Liver (tissue), 9 donors: ENCODE measurements around the gene AOPEP. TPM values are rescaled to one million over a fixed set of nuclear protein-coding genes. Genes with fewer than 3 reads are reported as not detected.

ENCODE experiments used
- DNase-seq: peaks from one replicate; pipeline ENCODE4 v3.0.0-alpha.2; 2017; ENCODE audit warnings: low spot score
- H3K27ac ChIP-seq, 2 donors: one replicate each; pipeline ENCODE4 v1.7.0; 2013; ENCODE audit warnings: inconsistent platforms in 2 of 2, low read length in 2 of 2, control low read depth in 1 of 2, low read depth in 1 of 2, mild to moderate bottlenecking in 1 of 2
- H3K27me3 ChIP-seq, 4 donors: one replicate each; pipeline versions ENCODE4 v1.6.1 to v1.7.0; 2013; ENCODE audit warnings: low read length in 3 of 4, inconsistent platforms in 1 of 4, mild to moderate bottlenecking in 1 of 4, moderate library complexity in 1 of 4; ENCODE audit not compliant: control insufficient read depth in 4 of 4, insufficient read depth in 4 of 4
- H3K36me3 ChIP-seq, 4 donors: one replicate each; pipeline versions ENCODE4 v1.6.1 to v1.7.0; 2013; ENCODE audit warnings: low read length in 3 of 4, mild to moderate bottlenecking in 3 of 4, low read depth in 1 of 4, moderate library complexity in 1 of 4; ENCODE audit not compliant: control insufficient read depth in 4 of 4, insufficient read depth in 3 of 4
- H3K4me1 ChIP-seq, 4 donors: one replicate each; pipeline versions ENCODE4 v1.6.1 to v1.7.0; 2013; ENCODE audit warnings: low read length in 3 of 4, mild to moderate bottlenecking in 3 of 4, moderate library complexity in 1 of 4; ENCODE audit not compliant: control insufficient read depth in 4 of 4, insufficient read depth in 4 of 4
- H3K4me3 ChIP-seq, 3 donors: one replicate each; pipeline versions ENCODE4 v1.6.1 to v1.7.0; 2013; ENCODE audit warnings: low read length in 3 of 3, control low read depth in 1 of 3, low read depth in 1 of 3, mild to moderate bottlenecking in 1 of 3
- H3K9ac ChIP-seq, 2 donors: one replicate each; pipeline ENCODE4 v1.7.0; 2013; ENCODE audit warnings: low read length in 2 of 2, mild to moderate bottlenecking in 2 of 2, moderate library complexity in 2 of 2, control low read depth in 1 of 2, low read depth in 1 of 2
- H3K9me3 ChIP-seq, 4 donors: one replicate each; pipeline versions ENCODE4 v1.6.1 to v1.7.0; 2013; ENCODE audit warnings: low read length in 3 of 4; ENCODE audit not compliant: control insufficient read depth in 4 of 4
- EGR1 ChIP-seq, 2 donors: IDR thresholded peaks; 2 replicates each; pipeline ENCODE4 v1.6.1; 2016 to 2018; ENCODE audit warnings: antibody characterized with exemption in 2 of 2, low read depth in 2 of 2
- FOXA1 ChIP-seq: IDR thresholded peaks from 2 replicates; pipeline ENCODE4 v1.6.1; 2016; ENCODE audit warnings: antibody characterized with exemption
- FOXA2 ChIP-seq: IDR thresholded peaks from 2 replicates; pipeline ENCODE4 v1.6.1; 2016; ENCODE audit warnings: antibody characterized with exemption
- HNF4A ChIP-seq, 2 donors: conservative IDR thresholded peaks; 2 replicates each; pipeline ENCODE4 v1.6.1; 2016; ENCODE audit warnings: antibody characterized with exemption in 2 of 2, mild to moderate bottlenecking in 2 of 2
- HNF4G ChIP-seq: IDR thresholded peaks from 2 replicates; pipeline ENCODE4 v1.6.1; 2016; ENCODE audit warnings: antibody characterized with exemption
- JUND ChIP-seq, 2 donors: IDR thresholded peaks; 2 replicates each; pipeline ENCODE4 v1.6.1; 2016; ENCODE audit warnings: antibody characterized with exemption in 2 of 2
- MAX ChIP-seq: IDR thresholded peaks from 2 replicates; pipeline ENCODE4 v1.6.1; 2016; ENCODE audit warnings: antibody characterized with exemption
- NR2F2 ChIP-seq: IDR thresholded peaks from 2 replicates; pipeline ENCODE4 v1.6.1; 2016; ENCODE audit warnings: antibody characterized with exemption
- RAD21 ChIP-seq, 2 donors: IDR thresholded peaks; 2 replicates each; pipeline ENCODE4 v1.6.1; 2016; ENCODE audit warnings: antibody characterized with exemption in 2 of 2, mild to moderate bottlenecking in 2 of 2
- REST ChIP-seq: IDR thresholded peaks from 2 replicates; pipeline ENCODE4 v1.6.1; 2016; ENCODE audit warnings: antibody characterized with exemption, mild to moderate bottlenecking
- RXRA ChIP-seq, 2 donors: IDR thresholded peaks; 2 replicates each; pipeline ENCODE4 v1.6.1; 2017 to 2018; ENCODE audit warnings: antibody characterized with exemption in 2 of 2, mild to moderate bottlenecking in 1 of 2
- SP1 ChIP-seq: IDR thresholded peaks from 2 replicates; pipeline ENCODE4 v1.6.1; 2018; ENCODE audit warnings: antibody characterized with exemption, mild to moderate bottlenecking
- TAF1 ChIP-seq: conservative IDR thresholded peaks from 2 replicates; pipeline ENCODE4 v1.6.1; 2016; ENCODE audit warnings: antibody characterized with exemption, mild to moderate bottlenecking
- YY1 ChIP-seq: IDR thresholded peaks from 2 replicates; pipeline ENCODE4 v1.6.1; 2016; ENCODE audit warnings: antibody characterized with exemption, mild to moderate bottlenecking
- WGBS: extraction: QIAGEN DNeasy Blood & Tissue Kit; methylation state at CpG from one replicate; pipeline ENCODE4 v1.1.7; 2013; 5-methylcytosine and 5-hydroxymethylcytosine counted together
- polyA plus RNA-seq, 2 donors: library from polyadenylated mRNA; stranded (reverse) in 1 of 2; unstranded in 1 of 2; fragments of 200-250 nt in 1 of 2; fragments of >200 nt in 1 of 2; fragmentation: Nextera tagmentation in 1 of 2; extraction: Ambion mirVana in 1 of 2; gene quantifications; one replicate each; pipeline versions ENCODE4 v1.2.1 to v1.2.3, GENCODE V29; 2013 to 2015
- total RNA-seq, 2 donors: library from RNA; depleted of rRNA; stranded (reverse); fragments of >200 nt; gene quantifications; one replicate each; pipeline ENCODE4 v1.2.3, GENCODE V29; 2014
- TF ChIP-seq, protein P1 (sequence below): fragments of 150-350 bp; IDR thresholded peaks from 2 replicates; pipeline ENCODE4 v1.5.1; 2017; ENCODE audit warnings: improper control_type of control experiment, low read depth, low read length; ENCODE audit not compliant: missing input control
- TF ChIP-seq, protein P2 (sequence below): IDR thresholded peaks from 2 replicates; pipeline ENCODE4 v1.6.1; 2016; ENCODE audit warnings: antibody characterized with exemption
- donor health status: healthy.
- donor health status: healthy.
- donor health status: healthy.
- donor health status: healthy.
- donor health status: healthy.

AOPEP gene
- total and polyA plus RNA-seq, 4 donors = 22.2 to 77.1 (median 34.8) TPM

DNA sequence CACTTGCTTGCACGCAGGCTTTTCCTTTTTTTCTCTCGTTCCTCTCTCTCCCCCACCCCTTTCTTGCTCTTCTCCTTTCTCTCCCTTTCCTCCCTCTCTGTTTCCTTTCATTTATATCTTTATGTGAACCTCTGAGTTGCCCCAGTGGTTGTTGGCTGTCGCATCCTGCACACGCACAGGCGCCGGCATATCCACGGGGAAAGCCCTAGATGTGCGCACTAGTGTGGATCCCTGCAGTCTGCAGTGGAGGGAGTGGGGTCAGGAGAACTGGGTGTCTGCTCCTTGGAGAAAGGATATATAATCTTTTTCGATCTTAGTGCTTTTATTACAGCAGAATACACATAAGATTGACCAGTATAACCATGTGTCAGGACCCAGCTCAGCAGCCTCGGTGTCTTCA is 367.5 kb downstream of the AOPEP start:
- no peaks in the 10 kb centered on the region for H3K27me3 ChIP-seq
- no peaks in the 10 kb centered on the region for H3K9me3 ChIP-seq
- H3K27ac ChIP-seq = no peak overlapping the region
- H3K9ac ChIP-seq = no peak overlapping the region
- no peak overlapping the region for H3K4me3 ChIP-seq
- peaks cover 0 to under 1% (median 0%) of the 10 kb centered on the region in 4 donors for H3K36me3 ChIP-seq
- no peak for DNase-seq
- 88% methylated on average over 10 of the region's 10 CpGs for WGBS
- peaks cover 0 to 6% (median 3%) of the 10 kb centered on the region in 4 donors for H3K4me1 ChIP-seq
- no peak for TF ChIP-seq EGR1 (IDR thresholded peaks at IDR 0.05; ENCODE audit: low read depth in 2 of 2)
- no peak for TF ChIP-seq MAX
- TF ChIP-seq SP1 = no peak
- no peak for TF ChIP-seq FOXA2
- no peak for TF ChIP-seq RAD21 (IDR thresholded peaks at IDR 0.05)
- TF ChIP-seq HNF4G = no peak
- no peak for TF ChIP-seq REST
- TF ChIP-seq, protein P1, sequence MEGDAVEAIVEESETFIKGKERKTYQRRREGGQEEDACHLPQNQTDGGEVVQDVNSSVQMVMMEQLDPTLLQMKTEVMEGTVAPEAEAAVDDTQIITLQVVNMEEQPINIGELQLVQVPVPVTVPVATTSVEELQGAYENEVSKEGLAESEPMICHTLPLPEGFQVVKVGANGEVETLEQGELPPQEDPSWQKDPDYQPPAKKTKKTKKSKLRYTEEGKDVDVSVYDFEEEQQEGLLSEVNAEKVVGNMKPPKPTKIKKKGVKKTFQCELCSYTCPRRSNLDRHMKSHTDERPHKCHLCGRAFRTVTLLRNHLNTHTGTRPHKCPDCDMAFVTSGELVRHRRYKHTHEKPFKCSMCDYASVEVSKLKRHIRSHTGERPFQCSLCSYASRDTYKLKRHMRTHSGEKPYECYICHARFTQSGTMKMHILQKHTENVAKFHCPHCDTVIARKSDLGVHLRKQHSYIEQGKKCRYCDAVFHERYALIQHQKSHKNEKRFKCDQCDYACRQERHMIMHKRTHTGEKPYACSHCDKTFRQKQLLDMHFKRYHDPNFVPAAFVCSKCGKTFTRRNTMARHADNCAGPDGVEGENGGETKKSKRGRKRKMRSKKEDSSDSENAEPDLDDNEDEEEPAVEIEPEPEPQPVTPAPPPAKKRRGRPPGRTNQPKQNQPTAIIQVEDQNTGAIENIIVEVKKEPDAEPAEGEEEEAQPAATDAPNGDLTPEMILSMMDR = no peak
- TF ChIP-seq, protein P2, sequence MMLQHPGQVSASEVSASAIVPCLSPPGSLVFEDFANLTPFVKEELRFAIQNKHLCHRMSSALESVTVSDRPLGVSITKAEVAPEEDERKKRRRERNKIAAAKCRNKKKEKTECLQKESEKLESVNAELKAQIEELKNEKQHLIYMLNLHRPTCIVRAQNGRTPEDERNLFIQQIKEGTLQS = no peak
- TF ChIP-seq TAF1 = no peak
- no peak for TF ChIP-seq HNF4A (conservative IDR thresholded peaks at IDR 0.05)
- no peak for TF ChIP-seq RXRA (IDR thresholded peaks at IDR 0.05)
- no peak for TF ChIP-seq NR2F2
- no peak for TF ChIP-seq JUND (IDR thresholded peaks at IDR 0.05)

DNA sequence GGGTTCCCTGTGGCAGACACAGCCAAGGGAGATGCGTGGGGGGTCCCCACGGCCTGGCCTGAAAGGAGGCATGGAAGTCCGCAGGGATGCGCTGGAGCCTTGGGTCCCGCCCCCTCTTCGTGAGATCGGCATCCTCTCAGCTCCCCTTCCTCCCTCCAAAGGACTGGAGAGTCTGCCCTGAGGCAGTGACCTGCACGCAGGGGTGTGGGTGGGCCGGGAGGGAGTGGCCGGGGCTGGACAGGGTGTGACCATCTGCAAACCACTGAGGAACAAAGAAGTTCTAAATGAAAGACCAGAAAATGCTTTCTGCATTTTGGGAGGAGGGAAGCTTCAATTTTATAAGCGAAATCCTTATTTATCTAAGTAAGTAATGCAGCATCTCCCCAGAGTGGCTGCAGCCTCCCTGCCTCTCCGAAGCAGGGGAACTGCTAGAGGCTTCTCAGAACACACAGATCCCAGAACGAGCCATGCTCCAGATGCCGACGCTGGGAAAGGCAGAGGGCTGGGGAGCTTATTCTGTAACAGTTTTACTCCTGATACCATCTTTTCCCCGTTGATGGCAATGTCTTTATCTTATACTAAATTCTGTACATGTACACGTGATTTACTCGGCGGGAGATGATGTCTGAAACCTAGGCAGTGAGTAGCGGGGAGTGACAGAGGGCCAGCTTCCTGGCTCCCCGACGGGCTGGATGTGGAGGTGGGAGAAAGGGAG is 369.3 kb downstream of the AOPEP start:
- Histone ChIP-seq H3K4me3 (no peak overlapping the region), H3K9ac (no peak overlapping the region), H3K36me3 (peaks cover 0 to 13% (median 12%) of the 10 kb centered on the region in 4 donors), H3K4me1 (peaks cover 0 to 3% (median 0%) of the 10 kb centered on the region in 4 donors), H3K27me3 (no peaks in the 10 kb centered on the region), H3K27ac (no peak overlapping the region), H3K9me3 (no peaks in the 10 kb centered on the region)
- 88% methylated on average over 22 of the region's 22 CpGs for WGBS
- no peak for DNase-seq
- TF ChIP-seq, protein P2 = no peak
- TF ChIP-seq HNF4A (conservative IDR thresholded peaks at IDR 0.05) = no peak
- no peak for TF ChIP-seq MAX
- no peak for TF ChIP-seq NR2F2
- TF ChIP-seq SP1 = no peak
- no peak for TF ChIP-seq FOXA1
- no peak for TF ChIP-seq HNF4G
- no peak for TF ChIP-seq EGR1 (IDR thresholded peaks at IDR 0.05; ENCODE audit: low read depth in 2 of 2)
- TF ChIP-seq RXRA (IDR thresholded peaks at IDR 0.05) = no peak
- TF ChIP-seq YY1 = no peak
